Measurements from ENCODE around the gene GLUD1.
"Not testable (repeated sequence)": the region's sequence is repeated elsewhere in the genome, so short reads cannot be mapped to it uniquely, and the experiment has no call there.

DNA sequence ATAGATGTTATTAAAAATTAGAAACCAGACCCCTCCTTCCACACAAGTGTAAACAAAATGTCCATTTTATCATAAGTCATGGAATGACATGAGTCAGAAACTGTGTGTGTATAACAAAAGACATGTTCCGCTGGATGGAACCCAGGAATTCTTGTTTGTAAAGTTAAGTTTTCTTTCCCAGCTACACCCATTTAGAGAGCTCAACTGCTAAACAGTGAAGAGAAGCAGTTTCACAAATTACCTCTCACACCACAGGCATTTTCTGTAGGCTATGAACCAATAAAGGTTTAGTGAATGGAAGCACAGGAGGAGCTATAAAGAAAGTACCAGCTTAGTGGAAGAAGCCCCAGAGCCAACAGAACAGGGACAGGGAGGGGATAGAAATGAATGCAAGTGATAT is 12.4 kb downstream of the GLUD1 start:
- TF ChIP-seq, protein P1, sequence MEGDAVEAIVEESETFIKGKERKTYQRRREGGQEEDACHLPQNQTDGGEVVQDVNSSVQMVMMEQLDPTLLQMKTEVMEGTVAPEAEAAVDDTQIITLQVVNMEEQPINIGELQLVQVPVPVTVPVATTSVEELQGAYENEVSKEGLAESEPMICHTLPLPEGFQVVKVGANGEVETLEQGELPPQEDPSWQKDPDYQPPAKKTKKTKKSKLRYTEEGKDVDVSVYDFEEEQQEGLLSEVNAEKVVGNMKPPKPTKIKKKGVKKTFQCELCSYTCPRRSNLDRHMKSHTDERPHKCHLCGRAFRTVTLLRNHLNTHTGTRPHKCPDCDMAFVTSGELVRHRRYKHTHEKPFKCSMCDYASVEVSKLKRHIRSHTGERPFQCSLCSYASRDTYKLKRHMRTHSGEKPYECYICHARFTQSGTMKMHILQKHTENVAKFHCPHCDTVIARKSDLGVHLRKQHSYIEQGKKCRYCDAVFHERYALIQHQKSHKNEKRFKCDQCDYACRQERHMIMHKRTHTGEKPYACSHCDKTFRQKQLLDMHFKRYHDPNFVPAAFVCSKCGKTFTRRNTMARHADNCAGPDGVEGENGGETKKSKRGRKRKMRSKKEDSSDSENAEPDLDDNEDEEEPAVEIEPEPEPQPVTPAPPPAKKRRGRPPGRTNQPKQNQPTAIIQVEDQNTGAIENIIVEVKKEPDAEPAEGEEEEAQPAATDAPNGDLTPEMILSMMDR (conservative IDR thresholded peaks at IDR 0.05; ENCODE audit: low read depth, low read length) = not testable (repeated sequence)
- TF ChIP-seq EZH2 (IDR thresholded peaks at IDR 0.05; ENCODE audit: low read length, unreplicated experiment) = not testable (repeated sequence)
